Osteoblast (primary cell): ENCODE data around the gene TMEM247. TPM values are rescaled to one million over a fixed set of nuclear protein-coding genes. Genes with fewer than 3 reads are reported as not detected.

Experiments
- DNase-seq: peaks from one replicate; pipeline ENCODE4 v3.0.0; 2011; ENCODE audit warnings: low spot score, mixed read lengths; ENCODE audit not compliant: insufficient read length; ENCODE audit errors: missing footprints
- H2AFZ ChIP-seq: 2 replicates; pipeline ENCODE4 v1.6.0; 2011; ENCODE audit warnings: mild to moderate bottlenecking, low read length
- H3K27ac ChIP-seq: 2 replicates; pipeline ENCODE4 v1.5.1; 2011; ENCODE audit warnings: mild to moderate bottlenecking, low read depth, low read length, moderate library complexity
- H3K27me3 ChIP-seq: 2 replicates; pipeline ENCODE4 v1.6.0; 2012; ENCODE audit warnings: mild to moderate bottlenecking, control low read depth, inconsistent platforms, low read length, moderate library complexity; ENCODE audit not compliant: insufficient read depth
- H3K36me3 ChIP-seq: 2 replicates; pipeline ENCODE4 v1.5.1; 2011; ENCODE audit warnings: mild to moderate bottlenecking, low read length, control low read depth, moderate library complexity; ENCODE audit not compliant: insufficient read depth
- H3K4me1 ChIP-seq: 2 replicates; pipeline ENCODE4 v1.5.1; 2011; ENCODE audit warnings: mild to moderate bottlenecking, low read length, control low read depth, moderate library complexity; ENCODE audit not compliant: insufficient read depth
- H3K4me2 ChIP-seq: 2 replicates; pipeline ENCODE4 v1.6.0; 2011; ENCODE audit warnings: mild to moderate bottlenecking, low read length; ENCODE audit not compliant: insufficient read depth
- H3K4me3 ChIP-seq: fragments of 200-600 bp; sonication (generic); 3 replicates; pipeline ENCODE4 v1.5.1; 2012; ENCODE audit warnings: mild to moderate bottlenecking, low read length, inconsistent platforms; ENCODE audit not compliant: insufficient read depth
- H3K79me2 ChIP-seq: 2 replicates; pipeline ENCODE4 v1.6.0; 2012; ENCODE audit warnings: mild to moderate bottlenecking, low read length, control low read depth, inconsistent platforms; ENCODE audit not compliant: insufficient read depth
- H3K9me3 ChIP-seq: 2 replicates; pipeline ENCODE4 v1.5.1; 2011; ENCODE audit warnings: low read depth, low read length, control low read depth
- H4K20me1 ChIP-seq: 2 replicates; pipeline ENCODE4 v1.6.0; 2012; ENCODE audit warnings: mild to moderate bottlenecking, low read length, control low read depth; ENCODE audit not compliant: insufficient read depth
- total RNA-seq: library from RNA; depleted of rRNA; stranded (reverse); fragments of >200 nt; gene quantifications from 2 replicates; pipeline ENCODE4 v1.2.3, GENCODE V29; 2012
- TF ChIP-seq, protein P1 (sequence below): IDR thresholded peaks from 2 replicates; pipeline ENCODE4 v1.5.1; 2011; ENCODE audit warnings: mild to moderate bottlenecking, low read depth, low read length, moderate library complexity; ENCODE audit errors: extremely low read depth

TMEM247 gene
- total RNA-seq, 1 donor = not detected

DNA sequence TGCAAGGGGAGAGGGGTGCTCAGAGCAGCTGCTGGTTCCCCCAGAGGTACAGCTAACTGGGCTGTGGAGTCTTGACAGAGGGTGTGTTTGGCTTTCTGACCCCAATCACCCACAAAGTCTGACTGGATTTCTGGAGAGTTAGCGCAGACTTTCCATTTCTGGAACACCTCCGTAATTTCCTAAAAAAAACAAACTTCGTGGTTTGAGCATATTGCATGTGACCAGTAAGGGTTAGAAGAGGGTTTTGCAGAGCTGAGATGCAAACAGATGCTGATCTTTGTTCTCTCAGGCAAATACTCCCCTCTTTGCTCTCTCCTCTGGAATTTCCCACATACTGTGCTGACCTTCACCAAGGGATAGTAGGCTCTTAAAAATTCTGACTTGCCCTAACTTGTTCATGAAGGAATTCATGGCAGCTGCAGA lies 44.5 kb upstream of the TMEM247 start:
- Histone ChIP-seq H3K27ac (peak overlapping the region; percentile 12), H3K79me2 (no peaks in the 10 kb centered on the region), H3K4me3 (no peak overlapping the region), H4K20me1 (no peaks in the 10 kb centered on the region), H3K27me3 (no peaks in the 10 kb centered on the region), H3K36me3 (no peaks in the 10 kb centered on the region), H3K4me2 (peak overlapping the region; percentile 4), H3K4me1 (peaks cover 13% of the 10 kb centered on the region), H3K9me3 (no peaks in the 10 kb centered on the region), H2AFZ (no peak overlapping the region)
- DNase-seq = peak; percentile 84
- TF ChIP-seq, protein P1, sequence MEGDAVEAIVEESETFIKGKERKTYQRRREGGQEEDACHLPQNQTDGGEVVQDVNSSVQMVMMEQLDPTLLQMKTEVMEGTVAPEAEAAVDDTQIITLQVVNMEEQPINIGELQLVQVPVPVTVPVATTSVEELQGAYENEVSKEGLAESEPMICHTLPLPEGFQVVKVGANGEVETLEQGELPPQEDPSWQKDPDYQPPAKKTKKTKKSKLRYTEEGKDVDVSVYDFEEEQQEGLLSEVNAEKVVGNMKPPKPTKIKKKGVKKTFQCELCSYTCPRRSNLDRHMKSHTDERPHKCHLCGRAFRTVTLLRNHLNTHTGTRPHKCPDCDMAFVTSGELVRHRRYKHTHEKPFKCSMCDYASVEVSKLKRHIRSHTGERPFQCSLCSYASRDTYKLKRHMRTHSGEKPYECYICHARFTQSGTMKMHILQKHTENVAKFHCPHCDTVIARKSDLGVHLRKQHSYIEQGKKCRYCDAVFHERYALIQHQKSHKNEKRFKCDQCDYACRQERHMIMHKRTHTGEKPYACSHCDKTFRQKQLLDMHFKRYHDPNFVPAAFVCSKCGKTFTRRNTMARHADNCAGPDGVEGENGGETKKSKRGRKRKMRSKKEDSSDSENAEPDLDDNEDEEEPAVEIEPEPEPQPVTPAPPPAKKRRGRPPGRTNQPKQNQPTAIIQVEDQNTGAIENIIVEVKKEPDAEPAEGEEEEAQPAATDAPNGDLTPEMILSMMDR = no peak

DNA sequence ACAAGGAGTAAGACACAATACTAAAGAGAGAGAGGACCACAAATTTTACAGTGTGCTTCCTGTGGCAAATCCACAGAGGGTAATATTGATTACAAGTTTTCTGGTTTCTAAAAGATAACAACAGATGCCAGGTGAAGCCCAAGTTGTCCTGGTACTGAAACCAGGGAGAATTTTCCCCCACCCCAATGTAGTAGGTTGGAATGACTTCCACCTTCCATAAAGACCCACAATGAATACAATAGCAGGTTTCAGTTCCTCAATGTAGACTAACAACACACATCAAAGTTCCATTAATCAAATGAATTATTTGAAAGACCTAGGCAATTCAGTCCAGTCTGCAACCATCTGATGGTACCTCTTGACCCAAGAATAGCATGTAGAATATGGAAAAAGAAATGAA lies 44.0 kb upstream of the TMEM247 start:
- peak overlapping the region; percentile 4 for H3K4me2 ChIP-seq
- H3K9me3 ChIP-seq = no peaks in the 10 kb centered on the region
- peaks cover 13% of the 10 kb centered on the region for H3K4me1 ChIP-seq
- H4K20me1 ChIP-seq = no peaks in the 10 kb centered on the region
- no peaks in the 10 kb centered on the region for H3K79me2 ChIP-seq
- no peaks in the 10 kb centered on the region for H3K27me3 ChIP-seq
- H3K36me3 ChIP-seq = no peaks in the 10 kb centered on the region
- no peak for DNase-seq
- no peak overlapping the region for H2AFZ ChIP-seq
- TF ChIP-seq, protein P1 = no peak
- no peak overlapping the region for H3K4me3 ChIP-seq
- peak overlapping the region; percentile 12 for H3K27ac ChIP-seq

DNA sequence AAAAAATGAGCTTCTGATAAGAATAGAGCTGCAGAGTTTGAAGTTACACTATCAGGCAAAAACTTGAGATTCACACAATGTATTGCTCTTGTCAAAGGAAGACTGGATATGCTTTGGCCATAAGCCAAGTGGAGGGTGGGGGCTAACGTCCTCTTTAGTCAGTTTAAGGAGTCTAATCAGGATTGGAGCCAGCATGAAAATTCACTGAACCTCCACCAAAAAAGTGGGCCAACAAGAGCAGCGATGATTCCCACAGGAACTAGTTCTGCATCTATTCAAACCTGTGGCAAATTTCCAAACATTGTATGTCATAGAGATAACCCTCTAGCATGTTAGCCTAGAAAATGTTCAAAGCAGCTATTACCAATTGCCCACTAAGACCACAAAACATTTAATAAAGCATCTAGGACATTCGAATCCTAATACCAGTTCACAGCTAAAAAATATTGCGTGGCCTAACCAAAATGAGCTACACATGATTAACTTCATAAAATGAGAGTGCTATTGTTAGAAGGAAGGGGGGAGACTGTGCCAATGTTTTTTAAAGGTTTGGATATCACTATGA lies 43.5 kb upstream of the TMEM247 start:
- TF ChIP-seq, protein P1 = no peak
- no peaks in the 10 kb centered on the region for H3K9me3 ChIP-seq
- no peak overlapping the region for H3K4me3 ChIP-seq
- no peaks in the 10 kb centered on the region for H3K27me3 ChIP-seq
- H3K27ac ChIP-seq = no peak overlapping the region
- no peaks in the 10 kb centered on the region for H3K36me3 ChIP-seq
- no peak overlapping the region for H2AFZ ChIP-seq
- no peak overlapping the region for H3K4me2 ChIP-seq
- H3K4me1 ChIP-seq = peaks cover 13% of the 10 kb centered on the region
- no peaks in the 10 kb centered on the region for H3K79me2 ChIP-seq
- no peak for DNase-seq
- no peaks in the 10 kb centered on the region for H4K20me1 ChIP-seq

DNA sequence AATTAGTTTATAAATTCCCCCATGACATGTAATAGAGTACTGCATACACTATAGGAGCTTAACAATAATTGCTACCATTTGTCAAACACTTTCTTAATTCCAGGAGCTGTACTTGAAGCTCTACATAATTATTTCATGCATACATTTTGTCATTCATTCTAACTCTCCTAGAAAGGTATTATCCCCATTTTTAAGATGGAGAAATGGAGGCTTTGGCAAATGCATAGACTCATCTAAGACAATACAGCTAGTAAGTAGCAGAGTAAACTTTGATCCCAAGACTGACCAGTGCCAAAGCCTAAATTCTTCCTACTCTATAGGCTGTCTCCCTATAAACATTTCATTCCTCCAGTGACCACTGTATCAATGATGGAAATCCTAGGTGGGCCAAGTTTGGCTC lies 42.6 kb upstream of the TMEM247 start:
- Histone ChIP-seq H3K79me2 (no peaks in the 10 kb centered on the region), H2AFZ (no peak overlapping the region), H3K36me3 (no peaks in the 10 kb centered on the region), H3K27me3 (no peaks in the 10 kb centered on the region), H3K9me3 (no peaks in the 10 kb centered on the region), H3K4me3 (no peak overlapping the region), H4K20me1 (no peaks in the 10 kb centered on the region), H3K4me2 (no peak overlapping the region), H3K4me1 (peaks cover 13% of the 10 kb centered on the region), H3K27ac (no peak overlapping the region)
- no peak for DNase-seq
- TF ChIP-seq, protein P1 = no peak
